Fibroblast of villous mesenchyme (primary cell): Measurements from ENCODE around the gene ACSL6. TPM values are rescaled to one million over a fixed set of nuclear protein-coding genes. Genes with fewer than 3 reads are reported as not detected.

Experiments
- DNase-seq: peaks from one replicate; pipeline ENCODE4 v3.0.0-alpha.2; 2010; ENCODE audit warnings: low read depth
- H3K4me3 ChIP-seq: 2 replicates; pipeline ENCODE4 v1.5.1; 2011; ENCODE audit warnings: low read depth, mild to moderate bottlenecking, low read length
- total RNA-seq: library from RNA; depleted of rRNA; stranded (reverse); fragments of >200 nt; gene quantifications from 2 replicates; pipeline ENCODE4 v1.2.3, GENCODE V29; 2012
- TF ChIP-seq, protein P1 (sequence below): IDR thresholded peaks from 2 replicates; pipeline ENCODE4 v1.5.1; 2012; ENCODE audit warnings: low read depth, mild to moderate bottlenecking, low read length; ENCODE audit not compliant: insufficient read depth

Gene ACSL6
- total RNA-seq, 1 donor, result 0.43 TPM

- TF ChIP-seq, protein P1, sequence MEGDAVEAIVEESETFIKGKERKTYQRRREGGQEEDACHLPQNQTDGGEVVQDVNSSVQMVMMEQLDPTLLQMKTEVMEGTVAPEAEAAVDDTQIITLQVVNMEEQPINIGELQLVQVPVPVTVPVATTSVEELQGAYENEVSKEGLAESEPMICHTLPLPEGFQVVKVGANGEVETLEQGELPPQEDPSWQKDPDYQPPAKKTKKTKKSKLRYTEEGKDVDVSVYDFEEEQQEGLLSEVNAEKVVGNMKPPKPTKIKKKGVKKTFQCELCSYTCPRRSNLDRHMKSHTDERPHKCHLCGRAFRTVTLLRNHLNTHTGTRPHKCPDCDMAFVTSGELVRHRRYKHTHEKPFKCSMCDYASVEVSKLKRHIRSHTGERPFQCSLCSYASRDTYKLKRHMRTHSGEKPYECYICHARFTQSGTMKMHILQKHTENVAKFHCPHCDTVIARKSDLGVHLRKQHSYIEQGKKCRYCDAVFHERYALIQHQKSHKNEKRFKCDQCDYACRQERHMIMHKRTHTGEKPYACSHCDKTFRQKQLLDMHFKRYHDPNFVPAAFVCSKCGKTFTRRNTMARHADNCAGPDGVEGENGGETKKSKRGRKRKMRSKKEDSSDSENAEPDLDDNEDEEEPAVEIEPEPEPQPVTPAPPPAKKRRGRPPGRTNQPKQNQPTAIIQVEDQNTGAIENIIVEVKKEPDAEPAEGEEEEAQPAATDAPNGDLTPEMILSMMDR, result no peak
- H3K4me3 ChIP-seq, result no peak overlapping the region
- no peak for DNase-seq
Observed at GRCh38 chr5:132000241-132000490, 11.3 kb downstream of the ACSL6 start.

DNA sequence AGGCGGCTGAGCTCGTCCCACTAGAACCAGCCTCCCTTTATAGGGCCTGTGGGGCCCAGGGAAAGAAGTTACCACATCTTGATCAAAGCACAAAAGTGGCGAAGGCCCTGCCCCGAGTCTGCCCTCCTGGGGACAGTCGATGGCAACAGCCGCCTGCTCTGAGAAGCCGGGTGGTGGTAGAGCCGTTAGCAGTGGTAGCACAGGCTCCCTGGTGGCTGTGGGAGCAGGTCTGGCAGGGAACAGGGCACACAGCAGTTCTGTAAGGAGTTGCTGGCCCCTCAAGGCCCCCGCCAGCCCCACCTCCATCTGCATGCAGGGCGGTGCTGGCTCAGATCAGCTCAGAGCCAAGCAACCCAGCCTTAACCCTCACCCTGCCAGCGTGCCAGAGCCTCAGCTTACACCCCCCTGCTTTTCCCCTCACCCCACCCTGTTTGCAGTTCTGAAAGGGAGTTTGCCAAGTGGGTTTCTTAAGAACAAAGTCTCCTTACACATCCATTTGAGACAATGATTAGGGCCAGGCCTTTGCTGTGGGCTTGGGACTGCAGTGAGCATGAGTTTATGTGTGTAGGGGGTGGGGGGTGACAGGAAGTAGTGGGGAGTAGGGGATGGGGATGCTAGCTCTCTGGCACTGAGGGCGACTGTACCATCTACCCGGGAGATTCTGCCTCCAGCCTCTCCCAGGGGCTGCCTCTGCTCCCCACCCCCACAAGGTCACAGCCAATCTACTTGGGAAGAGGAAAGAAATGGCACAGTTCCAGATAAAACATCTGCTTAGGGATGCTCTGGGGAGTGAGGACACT lies 11.8 kb downstream of the ACSL6 start:
- DNase-seq, result no peak
- TF ChIP-seq, protein P1, result no peak
- H3K4me3 ChIP-seq, result no peak overlapping the region

DNA sequence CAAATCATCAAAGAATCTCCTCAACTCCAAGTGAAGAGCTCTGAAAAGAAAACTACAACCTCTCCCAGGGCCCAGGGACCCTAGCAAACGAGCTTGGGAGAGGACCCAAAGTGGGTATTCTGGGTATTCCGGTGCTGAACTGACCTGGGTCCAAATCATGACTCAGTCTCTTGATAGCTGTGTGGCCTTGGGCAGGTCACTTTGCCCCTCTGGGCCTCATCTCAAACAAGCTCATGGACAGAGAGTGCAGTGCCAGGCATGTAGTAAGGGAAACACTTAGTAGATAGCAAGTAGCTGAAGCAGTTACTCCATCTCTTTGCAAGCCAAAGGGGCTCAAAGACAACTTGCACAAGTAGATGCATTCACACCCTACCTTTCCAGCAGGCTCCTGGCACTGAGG lies 12.4 kb downstream of the ACSL6 start:
- TF ChIP-seq, protein P1, result no peak
- DNase-seq, result no peak
- H3K4me3 ChIP-seq, result no peak overlapping the region

- TF ChIP-seq, protein P1, result no peak
- DNase-seq, result no peak
- no peak overlapping the region for H3K4me3 ChIP-seq
Observed at GRCh38 chr5:131998431-131999040, 12.9 kb downstream of the ACSL6 start.

DNA sequence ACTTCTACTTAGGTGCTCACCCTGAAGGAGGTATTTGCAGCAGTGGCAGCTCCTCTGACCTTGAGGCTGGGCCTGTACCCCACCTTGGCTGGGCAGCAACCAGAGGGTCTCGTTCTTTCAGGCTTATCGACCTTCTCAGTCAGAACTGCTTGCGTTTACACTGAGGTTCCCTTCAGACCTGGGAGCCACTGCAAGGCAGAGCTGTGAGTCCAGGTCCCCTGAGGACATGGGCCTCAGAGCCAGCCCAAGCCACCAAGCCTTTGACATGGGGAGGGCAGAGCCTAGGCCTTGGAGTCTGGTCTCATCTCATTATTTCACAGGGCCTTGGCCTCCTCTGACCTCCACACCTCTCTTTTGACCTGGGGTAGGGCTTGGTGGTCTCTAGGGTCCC lies 13.7 kb downstream of the ACSL6 start:
- no peak overlapping the region for H3K4me3 ChIP-seq
- TF ChIP-seq, protein P1, result no peak
- DNase-seq, result no peak

DNA sequence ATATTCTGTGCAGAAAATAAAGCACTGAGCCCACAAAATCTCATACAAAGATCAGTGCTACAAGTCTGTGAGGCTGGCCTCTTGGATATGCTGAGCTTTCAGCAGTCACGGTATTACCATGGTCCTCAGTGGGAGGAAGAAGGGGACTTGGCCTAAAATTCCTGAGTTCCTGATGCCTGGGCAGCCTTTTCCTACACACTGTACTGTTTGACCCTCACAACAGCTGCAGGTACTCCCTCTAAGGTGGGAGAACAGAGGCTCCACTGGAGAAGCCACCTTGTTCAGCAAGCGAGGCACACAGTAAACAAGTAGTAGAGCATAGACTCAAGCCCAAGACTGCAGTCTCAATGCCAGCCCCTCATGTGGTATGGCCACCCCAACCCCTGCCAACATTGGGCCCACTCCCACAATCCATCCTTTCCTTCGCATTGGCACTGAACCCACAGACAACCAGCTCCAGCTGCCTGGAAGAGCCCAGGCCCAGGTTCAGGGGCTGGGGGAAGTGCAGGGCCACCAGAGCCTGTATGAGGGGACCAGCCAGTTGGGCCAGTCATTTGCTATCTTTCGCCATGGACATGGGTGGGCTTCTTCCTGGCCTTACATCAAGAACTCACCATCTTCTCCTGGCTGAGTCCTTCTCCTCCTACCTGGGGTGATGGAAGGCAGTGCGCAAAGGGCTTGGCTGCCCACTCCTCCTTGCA lies 14.3 kb downstream of the ACSL6 start:
- TF ChIP-seq, protein P1, result no peak
- DNase-seq, result no peak

More for the DNA sequence above, 14.3 kb downstream of the ACSL6 start:
- H3K4me3 ChIP-seq, result no peak overlapping the region
